ENCODE measurements around the gene EPN1.

GRCh38 chr19:55692681-55693081 lies 17.7 kb downstream of the EPN1 start:
- TF ChIP-seq MXI1 (IDR thresholded peaks at IDR 0.05; ENCODE audit: low read depth, low read length), result no peak
- TF ChIP-seq CTCF (IDR thresholded peaks at IDR 0.05 in 2 of 3, conservative IDR thresholded peaks at IDR 0.05 in 1 of 3; ENCODE audit: insufficient read depth in 2 of 3, low read depth in 1 of 3, low read length in 3 of 3), result no peak
- no peak for TF ChIP-seq EZH2 (IDR thresholded peaks at IDR 0.05; ENCODE audit: borderline replicate concordance, low read depth, low read length)
- no peak for TF ChIP-seq POLR2A (conservative IDR thresholded peaks at IDR 0.05)
- TF ChIP-seq HDAC6 (IDR thresholded peaks at IDR 0.05; ENCODE audit: low read depth, low read length), result no peak
- no peak for TF ChIP-seq NFIC (IDR thresholded peaks at IDR 0.05)
- TF ChIP-seq MYBL2 (IDR thresholded peaks at IDR 0.05; ENCODE audit: low read depth), result no peak
- TF ChIP-seq MYBL2 (CRISPR knock-in tag; IDR thresholded peaks at IDR 0.05; ENCODE audit: borderline replicate concordance), result no peak
- no peak for TF ChIP-seq TFAM (CRISPR knock-in tag; conservative IDR thresholded peaks at IDR 0.05)
- no peak for TF ChIP-seq SMC3 (conservative IDR thresholded peaks at IDR 0.05; ENCODE audit: insufficient read depth, low read depth, low read length)
- TF ChIP-seq RFX5 (IDR thresholded peaks at IDR 0.05; ENCODE audit: low read depth, low read length), result no peak
- TF ChIP-seq SMARCC2 (IDR thresholded peaks at IDR 0.05; ENCODE audit: low read depth), result no peak
